Left ventricle myocardium inferior (tissue), 1 donor: ENCODE measurements around the gene HOXD11. TPM values are rescaled to one million over a fixed set of nuclear protein-coding genes. Genes with fewer than 3 reads are reported as not detected.

Source experiments
- DNase-seq: peaks from one replicate; pipeline ENCODE4 v3.0.0-alpha.2; 2020
- H3K27ac ChIP-seq: fragments of 200-600 bp; replicated peaks from 2 replicates; pipeline ENCODE4 v1.8.0; 2021
- H3K27me3 ChIP-seq: fragments of 200-600 bp; 2 replicates; pipeline ENCODE4 v1.8.0; 2021; ENCODE audit warnings: low read depth
- H3K36me3 ChIP-seq: fragments of 200-600 bp; 2 replicates; pipeline ENCODE4 v1.8.0; 2021
- H3K4me1 ChIP-seq: fragments of 200-600 bp; 2 replicates; pipeline ENCODE4 v1.8.0; 2021
- H3K4me3 ChIP-seq: fragments of 200-600 bp; 2 replicates; pipeline ENCODE4 v1.8.0; 2021; ENCODE audit warnings: mild to moderate bottlenecking, moderate library complexity
- H3K9me3 ChIP-seq: fragments of 200-600 bp; replicated peaks from 2 replicates; pipeline ENCODE4 v1.8.0; 2021
- CTCF ChIP-seq: fragments of 200-600 bp; IDR thresholded peaks from 2 replicates; pipeline ENCODE4 v1.8.0; 2021; ENCODE audit warnings: antibody characterized with exemption, mild to moderate bottlenecking, borderline replicate concordance
- intact Hi-C: fragments of 100-400 bp; cut with micrococcal nuclease; formaldehyde crosslinking; loops from one replicate; pipeline ENCODE4 v1.11.0; 2022
- total RNA-seq: library from RNA; stranded (reverse); fragmentation: NEBNext Ultra II Directional; extraction: Animal tissue kit (Norgen Biotek cat#: 25700); gene quantifications from one replicate; pipeline ENCODE4 v1.2.1, GENCODE V29; 2021
- donor health status: DM: no; HTN: yes; CAD: no; lungs with severe emphysema.

The HOXD11 gene
- total RNA-seq, 1 donor from 2014 or later = not detected

- intact Hi-C loops = no loop called here
- H3K4me1 ChIP-seq = peaks cover 50% of the 10 kb centered on the region
- H3K36me3 ChIP-seq = no peaks in the 10 kb centered on the region
- H3K4me3 ChIP-seq = peak overlapping the region; percentile 64
- H3K27me3 ChIP-seq = peaks cover 100% of the 10 kb centered on the region
- DNase-seq = peak; percentile 51
- TF ChIP-seq CTCF = peak; percentile 88
- no peaks in the 10 kb centered on the region for H3K9me3 ChIP-seq
- H3K27ac ChIP-seq = no peak overlapping the region
These were observed 9.9 kb upstream of the HOXD11 start for GRCh38 chr2:176096986-176097819.

GRCh38 chr2:176097820-176098365 is 9.2 kb upstream of the HOXD11 start:
- intact Hi-C loops = no loop called here
- Histone ChIP-seq H3K9me3 (no peaks in the 10 kb centered on the region), H3K27ac (no peak overlapping the region), H3K36me3 (no peaks in the 10 kb centered on the region), H3K4me1 (peaks cover 44% of the 10 kb centered on the region), H3K27me3 (peaks cover 100% of the 10 kb centered on the region), H3K4me3 (peak overlapping the region; percentile 64)
- DNase-seq = no peak
- peak; percentile 16 for TF ChIP-seq CTCF

- intact Hi-C loops = no loop called here
- Histone ChIP-seq H3K4me1 (peaks cover 37% of the 10 kb centered on the region), H3K27me3 (peaks cover 100% of the 10 kb centered on the region), H3K36me3 (no peaks in the 10 kb centered on the region), H3K27ac (no peak overlapping the region), H3K9me3 (no peaks in the 10 kb centered on the region), H3K4me3 (no peak overlapping the region)
- TF ChIP-seq CTCF = no peak
- DNase-seq = no peak
These were observed 8.5 kb upstream of the HOXD11 start for GRCh38 chr2:176098366-176099158.

DNA sequence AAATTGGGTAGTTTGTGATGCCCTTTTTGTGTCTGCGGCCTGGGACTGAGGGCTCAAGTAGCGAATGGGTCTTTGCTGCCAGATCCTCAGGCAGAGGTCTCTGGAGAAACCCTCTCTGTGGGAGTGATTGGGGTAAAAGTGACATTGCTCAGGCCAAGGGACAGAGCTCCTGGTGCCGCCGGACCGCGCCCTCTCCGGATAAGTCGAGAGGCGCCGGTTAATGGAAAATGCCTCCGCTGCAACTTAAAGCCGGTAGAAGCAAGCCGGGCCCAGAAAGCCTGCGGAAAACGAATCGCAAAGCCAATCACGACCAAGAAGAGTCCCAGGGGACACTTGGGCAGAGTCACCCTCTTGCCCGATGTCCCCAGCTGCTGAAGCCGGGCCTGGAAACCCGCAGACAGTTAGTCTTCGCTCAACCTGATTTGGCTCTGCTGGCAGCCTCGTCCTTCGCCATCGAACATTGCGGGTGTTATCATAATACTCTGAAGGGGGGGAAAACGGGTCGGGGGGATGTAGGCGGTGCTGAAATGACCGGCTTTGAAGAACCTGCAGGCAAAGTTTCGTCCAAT is 7.8 kb upstream of the HOXD11 start:
- peaks cover 42% of the 10 kb centered on the region for H3K4me1 ChIP-seq
- no peaks in the 10 kb centered on the region for H3K9me3 ChIP-seq
- intact Hi-C loops = no loop called here
- H3K27ac ChIP-seq = no peak overlapping the region
- H3K4me3 ChIP-seq = no peak overlapping the region
- no peak for TF ChIP-seq CTCF
- peaks cover 100% of the 10 kb centered on the region for H3K27me3 ChIP-seq
- no peaks in the 10 kb centered on the region for H3K36me3 ChIP-seq
- DNase-seq = no peak
